ENCODE measurements around the gene UBE2R2.
"Not testable (repeated sequence)": the region's sequence is repeated elsewhere in the genome, so short reads cannot be mapped to it uniquely, and the experiment has no call there.

UBE2R2 gene

DNA sequence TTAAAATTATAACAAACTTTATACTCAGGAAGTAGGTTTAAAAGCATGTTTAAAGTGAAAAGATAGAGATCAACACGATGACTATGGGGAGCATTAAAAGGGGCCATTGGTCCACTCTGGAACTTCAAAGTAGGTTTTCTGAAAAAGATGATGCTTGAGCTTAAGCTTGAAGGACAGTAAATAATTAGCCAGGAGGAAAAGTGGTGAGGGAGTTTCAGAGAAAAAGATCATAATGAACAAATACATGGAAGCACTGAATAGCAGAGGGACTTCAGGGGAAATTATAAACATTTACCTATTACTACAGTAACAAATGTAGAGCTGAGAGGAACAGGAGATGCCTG lies 8.0 kb upstream of the UBE2R2 start:
- not testable (repeated sequence) for DNase-seq (ENCODE audit: extremely low read depth, insufficient read length); H3K36me3 ChIP-seq (ENCODE audit: control insufficient read depth, insufficient read depth, low read length); H3K27me3 ChIP-seq (replicated peaks; ENCODE audit: control insufficient read depth, insufficient read depth, low read length); H3K4me3 ChIP-seq (replicated peaks; ENCODE audit: low read depth, low read length)

DNA sequence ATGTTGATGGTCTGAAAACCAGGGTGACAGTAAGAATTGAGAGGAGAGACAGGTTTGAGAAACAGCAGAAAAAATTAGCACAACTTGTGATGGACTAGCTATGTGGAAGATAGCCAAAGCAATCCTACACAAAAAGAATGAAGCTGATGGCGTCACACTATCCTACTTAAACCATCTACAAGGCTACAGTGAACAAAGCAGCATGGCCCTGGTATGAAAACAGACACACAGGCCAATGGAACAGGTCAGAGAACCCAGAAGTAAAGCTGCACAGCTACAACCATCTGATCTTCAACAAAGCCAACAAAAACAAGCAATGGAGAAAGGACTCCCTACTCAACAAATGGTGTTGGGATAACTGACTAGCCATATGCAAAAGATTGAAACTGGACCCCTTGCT lies 7.5 kb upstream of the UBE2R2 start:
- Histone ChIP-seq H3K36me3 (ENCODE audit: control insufficient read depth, insufficient read depth, low read length) (no peaks in the 10 kb centered on the region), H3K4me3 (replicated peaks; ENCODE audit: low read depth, low read length) (no peak overlapping the region), H3K27me3 (replicated peaks; ENCODE audit: control insufficient read depth, insufficient read depth, low read length) (no peaks in the 10 kb centered on the region)
- TF ChIP-seq, protein P1, sequence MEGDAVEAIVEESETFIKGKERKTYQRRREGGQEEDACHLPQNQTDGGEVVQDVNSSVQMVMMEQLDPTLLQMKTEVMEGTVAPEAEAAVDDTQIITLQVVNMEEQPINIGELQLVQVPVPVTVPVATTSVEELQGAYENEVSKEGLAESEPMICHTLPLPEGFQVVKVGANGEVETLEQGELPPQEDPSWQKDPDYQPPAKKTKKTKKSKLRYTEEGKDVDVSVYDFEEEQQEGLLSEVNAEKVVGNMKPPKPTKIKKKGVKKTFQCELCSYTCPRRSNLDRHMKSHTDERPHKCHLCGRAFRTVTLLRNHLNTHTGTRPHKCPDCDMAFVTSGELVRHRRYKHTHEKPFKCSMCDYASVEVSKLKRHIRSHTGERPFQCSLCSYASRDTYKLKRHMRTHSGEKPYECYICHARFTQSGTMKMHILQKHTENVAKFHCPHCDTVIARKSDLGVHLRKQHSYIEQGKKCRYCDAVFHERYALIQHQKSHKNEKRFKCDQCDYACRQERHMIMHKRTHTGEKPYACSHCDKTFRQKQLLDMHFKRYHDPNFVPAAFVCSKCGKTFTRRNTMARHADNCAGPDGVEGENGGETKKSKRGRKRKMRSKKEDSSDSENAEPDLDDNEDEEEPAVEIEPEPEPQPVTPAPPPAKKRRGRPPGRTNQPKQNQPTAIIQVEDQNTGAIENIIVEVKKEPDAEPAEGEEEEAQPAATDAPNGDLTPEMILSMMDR (IDR thresholded peaks at IDR 0.05; ENCODE audit: insufficient read depth, low read length, poor library complexity, severe bottlenecking) = no peak
- no peak for DNase-seq (ENCODE audit: extremely low read depth, insufficient read length)

DNA sequence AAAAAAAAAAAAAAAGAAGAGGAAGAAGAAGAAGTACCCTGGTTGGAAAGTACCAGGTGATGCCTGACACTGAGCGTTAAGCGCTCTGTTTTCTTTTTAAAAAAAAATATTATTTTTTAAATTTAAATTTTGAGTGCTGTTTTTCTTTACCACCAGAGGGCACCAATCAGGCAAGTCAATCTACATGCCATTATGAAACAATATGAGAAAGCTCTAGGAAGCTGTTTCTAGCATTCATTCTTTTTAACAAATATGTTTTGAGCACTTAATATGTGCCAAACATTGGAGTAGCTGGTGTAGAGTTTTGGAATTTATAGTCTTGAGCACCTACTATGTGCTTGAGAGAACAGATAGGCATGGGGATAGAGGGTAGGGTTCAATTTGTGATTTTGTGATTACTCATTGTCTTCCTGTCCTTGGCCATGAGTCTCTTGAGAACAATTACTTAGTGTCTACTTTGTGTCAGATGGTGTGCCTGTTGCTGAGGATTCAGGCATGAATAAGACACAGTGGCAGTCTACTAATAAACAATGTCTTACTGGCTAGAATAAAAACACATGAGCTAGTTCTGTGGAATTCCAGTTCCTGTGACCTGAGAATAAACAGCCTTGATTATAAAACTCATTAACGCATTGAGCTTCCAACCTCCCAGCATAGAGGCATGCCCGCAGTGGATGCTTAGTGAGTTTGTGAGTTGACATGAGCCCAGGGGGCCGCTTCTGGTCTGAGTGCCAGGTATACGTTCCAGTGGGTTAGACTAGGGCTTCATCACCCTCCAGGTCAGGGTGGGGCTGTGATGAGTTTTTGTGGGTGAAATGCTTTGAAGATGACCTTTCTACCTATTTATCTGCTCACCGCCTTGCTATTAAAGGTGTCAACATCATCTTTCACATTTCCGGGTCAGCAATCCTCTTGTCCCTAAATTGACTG lies 3.0 kb upstream of the UBE2R2 start:
- peak; percentile 39 for DNase-seq (ENCODE audit: extremely low read depth, insufficient read length)
- no peaks in the 10 kb centered on the region for H3K27me3 ChIP-seq (replicated peaks; ENCODE audit: control insufficient read depth, insufficient read depth, low read length)
- TF ChIP-seq, protein P1 (IDR thresholded peaks at IDR 0.05; ENCODE audit: insufficient read depth, low read length, poor library complexity, severe bottlenecking) = peak; percentile 56
- H3K4me3 ChIP-seq (replicated peaks; ENCODE audit: low read depth, low read length) = no peak overlapping the region
- H3K36me3 ChIP-seq (ENCODE audit: control insufficient read depth, insufficient read depth, low read length) = no peaks in the 10 kb centered on the region

DNA sequence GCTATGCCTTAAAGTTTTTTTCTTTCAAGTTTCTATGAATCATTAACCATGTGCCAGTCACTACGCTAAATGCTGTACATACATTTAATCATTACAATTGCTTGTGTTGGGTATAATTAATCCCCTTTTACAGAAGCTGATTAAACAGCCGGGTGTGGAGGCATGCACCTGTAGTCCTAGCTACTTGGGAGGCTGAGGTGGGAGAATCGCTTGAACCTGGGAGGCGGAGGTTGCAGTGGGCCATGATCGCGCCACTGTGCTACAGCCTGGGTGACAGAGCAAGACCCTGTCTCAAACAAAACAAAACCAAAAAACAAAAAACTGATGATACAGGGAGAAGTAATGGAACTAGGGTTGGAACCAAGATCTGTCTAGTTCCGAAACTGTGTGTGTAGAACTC lies 1.2 kb upstream of the UBE2R2 start:
- TF ChIP-seq, protein P1 (IDR thresholded peaks at IDR 0.05; ENCODE audit: insufficient read depth, low read length, poor library complexity, severe bottlenecking) = no peak

DNA sequence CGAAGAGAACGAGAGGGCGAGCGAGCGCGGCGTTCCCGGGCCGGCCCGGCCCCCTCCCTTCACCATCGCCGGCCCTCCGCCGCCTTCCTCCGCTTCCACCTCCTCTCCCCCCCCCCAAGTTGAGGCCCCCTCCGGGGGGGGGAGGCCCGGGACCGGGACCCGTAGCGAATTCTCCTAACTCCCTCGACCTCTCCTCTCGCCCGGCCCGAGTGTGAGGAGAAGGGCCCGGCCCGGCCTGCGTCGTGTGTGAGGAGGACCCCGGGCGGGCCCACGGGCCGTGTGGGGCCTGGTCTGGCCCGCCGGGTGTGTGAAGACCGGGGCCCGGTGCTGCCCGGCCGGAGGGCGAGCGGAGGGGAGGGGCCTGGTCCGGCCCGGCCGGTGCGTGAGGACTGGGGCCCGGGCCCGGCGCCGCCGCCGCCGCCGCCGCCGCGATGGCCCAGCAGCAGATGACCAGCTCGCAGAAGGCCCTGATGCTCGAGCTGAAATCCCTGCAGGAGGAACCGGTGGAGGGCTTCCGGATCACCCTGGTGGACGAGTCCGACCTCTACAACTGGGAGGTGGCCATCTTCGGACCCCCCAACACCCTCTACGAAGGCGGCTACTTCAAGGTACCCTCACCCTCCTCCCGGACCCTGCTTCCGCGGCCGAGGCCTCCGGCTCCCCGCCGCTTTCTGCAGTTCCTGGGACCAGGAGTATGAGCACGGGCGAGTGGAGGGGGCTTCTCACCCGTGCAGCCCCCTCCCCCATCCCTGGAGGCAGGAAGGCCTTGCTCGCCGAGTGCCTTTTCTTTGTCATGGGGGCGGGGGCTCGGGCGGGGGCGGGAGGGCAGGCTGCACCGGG lies 587 bp downstream of the UBE2R2 start:
- Histone ChIP-seq H3K4me3 (replicated peaks; ENCODE audit: low read depth, low read length) (peak overlapping the region; percentile 86), H3K36me3 (ENCODE audit: control insufficient read depth, insufficient read depth, low read length) (no peaks in the 10 kb centered on the region; the same call in 1 of the 2 replicates), H3K27me3 (replicated peaks; ENCODE audit: control insufficient read depth, insufficient read depth, low read length) (no peaks in the 10 kb centered on the region)
- peak; percentile 79 for DNase-seq (ENCODE audit: extremely low read depth, insufficient read length)
- TF ChIP-seq, protein P1 (IDR thresholded peaks at IDR 0.05; ENCODE audit: insufficient read depth, low read length, poor library complexity, severe bottlenecking) = no peak

More for the DNA sequence above, 1.2 kb upstream of the UBE2R2 start:
- no peak overlapping the region for H3K4me3 ChIP-seq (replicated peaks; ENCODE audit: low read depth, low read length)
- no peaks in the 10 kb centered on the region for H3K27me3 ChIP-seq (replicated peaks; ENCODE audit: control insufficient read depth, insufficient read depth, low read length)
- no peaks in the 10 kb centered on the region for H3K36me3 ChIP-seq (ENCODE audit: control insufficient read depth, insufficient read depth, low read length)
- no peak for DNase-seq (ENCODE audit: extremely low read depth, insufficient read length)
